MM.1S (cell line): ENCODE results near the gene UST.

Source experiments
- CTCF ChIP-seq: fragments of 300-600 bp; sonication (generic); IDR thresholded peaks from 2 replicates; pipeline ENCODE4 v1.5.1; 2016; ENCODE audit warnings: antibody characterized with exemption, low read length, mixed read lengths
- EZH2 ChIP-seq: fragments of 300-600 bp; sonication (generic); optimal IDR thresholded peaks from 2 replicates; pipeline ENCODE3; 2017; ENCODE audit warnings: low read depth, mild to moderate bottlenecking, antibody characterized with exemption, low read length, mixed read lengths

- TF ChIP-seq CTCF = no peak
- TF ChIP-seq EZH2 = no peak
These were observed 127.0 kb downstream of the UST start for GRCh38 chr6:148873868-148874267.
